GM19468 (cell line): ENCODE data around the gene PCDHA11.
"Not testable (repeated sequence)": the region's sequence is repeated elsewhere in the genome, so short reads cannot be mapped to it uniquely, and the experiment has no call there.

Experiments
- ATAC-seq: cut with Tn5 transposase; IDR thresholded peaks from one replicate; pipeline ENCODE4 v1.9.1; 2021; ENCODE audit warnings: mild to moderate bottlenecking, moderate library complexity, moderate number of reproducible peaks; ENCODE audit not compliant: unreplicated experiment; ENCODE audit errors: extremely low read depth

PCDHA11 gene

GRCh38 chr5:140868721-140869554 is at the start of gene PCDHA11:
Gene PCDHA11 (plus strand): TSS chr5:140868957. CDS start chr5:140869104, 147 bp downstream.
- no peak for ATAC-seq

GRCh38 chr5:140821375-140822280 is 47.1 kb upstream of the PCDHA11 start, which contains the start of gene PCDHA5:
Gene PCDHA5 (plus strand): TSS chr5:140821613.
- no peak for ATAC-seq

- ATAC-seq = no peak
Measured at GRCh38 chr5:140822281-140822629, 46.5 kb upstream of the PCDHA11 start.

- ATAC-seq = not testable (repeated sequence)
Measured at GRCh38 chr5:140822969-140823368, 45.8 kb upstream of the PCDHA11 start.

GRCh38 chr5:140823475-140823874 is 45.3 kb upstream of the PCDHA11 start:
- no peak for ATAC-seq

GRCh38 chr5:140827704-140828361 is 40.9 kb upstream of the PCDHA11 start, which contains the start of gene PCDHA6:
Gene PCDHA6 (plus strand): TSS chr5:140827960. CDS start chr5:140828092, 132 bp downstream.
- ATAC-seq = no peak

- ATAC-seq = no peak
Measured at GRCh38 chr5:140828362-140828737, 40.4 kb upstream of the PCDHA11 start.

- ATAC-seq = not testable (repeated sequence)
Measured at GRCh38 chr5:140829511-140830501, 39.0 kb upstream of the PCDHA11 start.

- no peak for ATAC-seq
Measured at GRCh38 chr5:140833993-140834392, 34.8 kb upstream of the PCDHA11 start, which contains the start of gene PCDHA7. Gene PCDHA7 (plus strand): TSS chr5:140834269. CDS start chr5:140834384, 115 bp downstream.

GRCh38 chr5:140834439-140835008 is 34.2 kb upstream of the PCDHA11 start:
- not testable (repeated sequence) for ATAC-seq

- no peak for ATAC-seq
Measured at GRCh38 chr5:140835622-140836510, 32.9 kb upstream of the PCDHA11 start.

- ATAC-seq = no peak
Measured at GRCh38 chr5:140840978-140841962, 27.5 kb upstream of the PCDHA11 start, which contains the start of gene PCDHA8. Gene PCDHA8 (plus strand): TSS chr5:140841187. CDS start chr5:140841322, 135 bp downstream.

GRCh38 chr5:140842798-140843733 is 25.7 kb upstream of the PCDHA11 start:
- no peak for ATAC-seq

- not testable (repeated sequence) for ATAC-seq
Measured at GRCh38 chr5:140848139-140849102, 20.3 kb upstream of the PCDHA11 start, which contains the start of gene PCDHA9. Gene PCDHA9 (plus strand): TSS chr5:140848382. CDS start chr5:140848496, 114 bp downstream.
